DLD1 (cell line): Measurements from ENCODE around the gene ZNF329.
"Not testable (repeated sequence)": the region's sequence is repeated elsewhere in the genome, so short reads cannot be mapped to it uniquely, and the experiment has no call there.

Source experiments
- in situ Hi-C: cut with HindIII; loops from 2 replicates; pipeline ENCODE4 v1.10.0; 2017; ENCODE audit warnings: low sequenced_read_pairs

The ZNF329 gene

GRCh38 chr19:58150328-58150921 lies at the start of gene ZNF329:
Gene ZNF329 (minus strand): TSS chr19:58150789. CDS start chr19:58129503, 21,286 bp downstream.
- in situ Hi-C loops, result no loop called here

- in situ Hi-C loops, result no loop called here
Observed at GRCh38 chr19:58196901-58197616, 46.5 kb upstream of the ZNF329 start.

GRCh38 chr19:58183817-58184215 lies 33.2 kb upstream of the ZNF329 start:
- in situ Hi-C loops, result no loop called here

GRCh38 chr19:58182989-58183816 lies 32.6 kb upstream of the ZNF329 start, which contains the start of gene ZNF274:
Gene ZNF274 (plus strand): TSS chr19:58183061. CDS start chr19:58183966, 905 bp downstream.
- in situ Hi-C loops, result no loop called here

- in situ Hi-C loops, result no loop called here
Observed at GRCh38 chr19:58182577-58182988, 32.0 kb upstream of the ZNF329 start.

GRCh38 chr19:58181902-58182576 lies 31.4 kb upstream of the ZNF329 start:
- in situ Hi-C loops, result no loop called here

GRCh38 chr19:58170860-58171259 lies 20.3 kb upstream of the ZNF329 start:
- in situ Hi-C loops, result no loop called here

GRCh38 chr19:58166708-58167280 lies 16.2 kb upstream of the ZNF329 start:
- in situ Hi-C loops, result no loop called here

- in situ Hi-C loops, result no loop called here
Observed at GRCh38 chr19:58166268-58166667, 15.7 kb upstream of the ZNF329 start.

- in situ Hi-C loops, result no loop called here
Observed at GRCh38 chr19:58157045-58157728, 6.6 kb upstream of the ZNF329 start.

- in situ Hi-C loops, result no loop called here
Observed at GRCh38 chr19:58154679-58155648, 4.4 kb upstream of the ZNF329 start.

GRCh38 chr19:58154287-58154678 lies 3.7 kb upstream of the ZNF329 start:
- in situ Hi-C loops, result no loop called here

- in situ Hi-C loops, result no loop called here
Observed at GRCh38 chr19:58153386-58153785, 2.8 kb upstream of the ZNF329 start.

- in situ Hi-C loops, result not testable (repeated sequence)
Observed at GRCh38 chr19:58147475-58147874, 3.1 kb downstream of the ZNF329 start.

- in situ Hi-C loops, result no loop called here
Observed at GRCh38 chr19:58145849-58146248, 4.7 kb downstream of the ZNF329 start.

- in situ Hi-C loops, result no loop called here
Observed at GRCh38 chr19:58134244-58134643, 16.3 kb downstream of the ZNF329 start.

GRCh38 chr19:58129284-58129683 lies 21.3 kb downstream of the ZNF329 start:
- in situ Hi-C loops, result no loop called here

- in situ Hi-C loops, result no loop called here
Observed at GRCh38 chr19:58128041-58128685, 22.4 kb downstream of the ZNF329 start.
